ENCODE results near the gene PCDHA7. TPM values are rescaled to one million over a fixed set of nuclear protein-coding genes. Genes with fewer than 3 reads are reported as not detected.
"Not testable (repeated sequence)": the region's sequence is repeated elsewhere in the genome, so short reads cannot be mapped to it uniquely, and the experiment has no call there.

Gene PCDHA7
- polyA plus RNA-seq, 1 experiment: 0.09 TPM

DNA sequence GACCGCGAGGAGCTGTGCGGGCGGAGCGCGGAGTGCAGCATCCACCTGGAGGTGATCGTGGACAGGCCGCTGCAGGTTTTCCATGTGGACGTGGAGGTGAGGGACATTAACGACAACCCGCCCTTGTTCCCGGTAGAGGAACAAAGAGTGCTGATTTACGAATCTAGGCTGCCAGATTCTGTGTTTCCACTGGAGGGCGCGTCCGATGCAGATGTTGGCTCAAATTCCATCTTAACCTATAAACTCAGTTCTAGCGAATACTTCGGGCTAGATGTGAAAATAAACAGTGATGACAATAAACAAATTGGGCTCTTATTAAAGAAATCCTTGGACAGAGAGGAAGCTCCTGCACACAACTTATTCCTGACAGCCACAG, 5.7 kb upstream of the PCDHA7 start:
- Histone ChIP-seq H3K9me3 (ENCODE audit: control insufficient read depth, insufficient read depth, low read length) (peaks cover 27% of the 10 kb centered on the region), H3K4me3 (ENCODE audit: low read depth, low read length) (no peak overlapping the region), H3K27me3 (ENCODE audit: control insufficient read depth, insufficient read depth, low read length) (no peaks in the 10 kb centered on the region), H3K27ac (ENCODE audit: low read depth, low read length) (no peak overlapping the region)
- ChIA-PET CTCF (no interaction called here), POLR2A (no interaction called here)
- DNase-seq (ENCODE audit: low read depth, low spot score): no peak
- TF ChIP-seq, protein P1, sequence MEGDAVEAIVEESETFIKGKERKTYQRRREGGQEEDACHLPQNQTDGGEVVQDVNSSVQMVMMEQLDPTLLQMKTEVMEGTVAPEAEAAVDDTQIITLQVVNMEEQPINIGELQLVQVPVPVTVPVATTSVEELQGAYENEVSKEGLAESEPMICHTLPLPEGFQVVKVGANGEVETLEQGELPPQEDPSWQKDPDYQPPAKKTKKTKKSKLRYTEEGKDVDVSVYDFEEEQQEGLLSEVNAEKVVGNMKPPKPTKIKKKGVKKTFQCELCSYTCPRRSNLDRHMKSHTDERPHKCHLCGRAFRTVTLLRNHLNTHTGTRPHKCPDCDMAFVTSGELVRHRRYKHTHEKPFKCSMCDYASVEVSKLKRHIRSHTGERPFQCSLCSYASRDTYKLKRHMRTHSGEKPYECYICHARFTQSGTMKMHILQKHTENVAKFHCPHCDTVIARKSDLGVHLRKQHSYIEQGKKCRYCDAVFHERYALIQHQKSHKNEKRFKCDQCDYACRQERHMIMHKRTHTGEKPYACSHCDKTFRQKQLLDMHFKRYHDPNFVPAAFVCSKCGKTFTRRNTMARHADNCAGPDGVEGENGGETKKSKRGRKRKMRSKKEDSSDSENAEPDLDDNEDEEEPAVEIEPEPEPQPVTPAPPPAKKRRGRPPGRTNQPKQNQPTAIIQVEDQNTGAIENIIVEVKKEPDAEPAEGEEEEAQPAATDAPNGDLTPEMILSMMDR (IDR thresholded peaks at IDR 0.05; ENCODE audit: low read depth, low read length): no peak

DNA sequence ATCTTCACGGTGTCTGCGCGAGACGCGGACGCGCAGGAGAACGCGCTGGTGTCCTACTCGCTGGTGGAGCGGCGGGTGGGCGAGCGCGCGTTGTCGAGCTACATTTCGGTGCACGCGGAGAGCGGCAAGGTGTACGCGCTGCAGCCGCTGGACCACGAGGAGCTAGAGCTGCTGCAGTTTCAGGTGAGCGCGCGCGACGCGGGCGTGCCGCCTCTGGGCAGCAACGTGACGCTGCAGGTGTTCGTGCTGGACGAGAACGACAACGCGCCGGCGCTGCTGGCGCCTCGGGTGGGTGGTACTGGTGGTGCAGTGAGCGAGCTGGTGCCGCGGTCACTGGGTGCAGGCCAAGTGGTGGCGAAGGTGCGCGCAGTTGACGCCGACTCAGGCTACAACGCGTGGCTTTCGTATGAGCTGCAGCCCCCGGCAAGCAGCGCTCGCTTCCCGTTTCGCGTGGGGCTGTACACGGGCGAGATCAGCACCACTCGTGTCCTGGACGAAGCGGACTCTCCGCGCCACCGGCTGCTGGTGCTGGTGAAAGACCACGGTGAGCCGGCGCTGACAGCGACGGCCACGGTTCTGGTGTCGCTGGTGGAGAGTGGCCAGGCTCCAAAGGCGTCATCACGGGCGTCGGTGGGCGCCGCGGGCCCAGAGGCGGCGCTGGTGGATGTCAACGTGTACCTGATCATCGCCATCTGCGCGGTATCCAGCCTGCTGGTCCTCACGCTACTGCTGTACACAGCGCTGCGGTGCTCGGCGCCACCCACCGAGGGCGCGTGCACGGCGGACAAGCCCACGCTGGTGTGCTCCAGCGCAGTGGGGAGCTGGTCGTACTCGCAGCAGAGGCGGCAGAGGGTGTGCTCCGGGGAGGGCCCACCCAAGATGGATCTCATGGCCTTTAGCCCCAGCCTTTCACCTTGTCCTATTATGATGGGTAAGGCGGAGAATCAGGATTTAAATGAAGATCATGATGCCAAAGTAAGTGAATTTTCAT, 4.3 kb upstream of the PCDHA7 start:
- CTCF ChIA-PET; DNase-seq (ENCODE audit: low read depth, low spot score); POLR2A ChIA-PET; H3K4me3 ChIP-seq (ENCODE audit: low read depth, low read length); H3K27me3 ChIP-seq (ENCODE audit: control insufficient read depth, insufficient read depth, low read length); H3K27ac ChIP-seq (ENCODE audit: low read depth, low read length): not testable (repeated sequence)
- H3K9me3 ChIP-seq (ENCODE audit: control insufficient read depth, insufficient read depth, low read length): peaks cover 26% of the 10 kb centered on the region

DNA sequence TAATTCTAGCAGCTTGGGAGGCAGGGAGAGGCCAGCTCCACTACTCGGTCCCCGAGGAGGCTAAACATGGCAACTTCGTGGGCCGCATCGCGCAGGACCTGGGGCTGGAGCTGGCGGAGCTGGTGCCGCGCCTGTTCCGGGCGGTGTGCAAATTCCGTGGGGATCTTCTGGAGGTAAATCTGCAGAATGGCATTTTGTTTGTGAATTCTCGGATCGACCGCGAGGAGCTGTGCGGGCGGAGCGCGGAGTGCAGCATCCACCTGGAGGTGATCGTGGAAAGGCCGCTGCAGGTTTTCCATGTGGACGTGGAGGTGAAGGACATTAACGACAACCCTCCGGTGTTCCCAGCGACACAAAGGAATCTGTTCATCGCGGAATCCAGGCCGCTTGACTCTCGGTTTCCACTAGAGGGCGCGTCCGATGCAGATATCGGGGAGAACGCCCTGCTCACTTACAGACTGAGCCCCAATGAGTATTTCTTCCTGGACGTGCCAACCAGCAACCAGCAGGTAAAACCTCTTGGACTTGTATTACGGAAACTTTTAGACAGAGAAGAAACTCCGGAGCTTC, 455 bp downstream of the PCDHA7 start:
- H3K9me3 ChIP-seq (ENCODE audit: control insufficient read depth, insufficient read depth, low read length): peaks cover 37% of the 10 kb centered on the region

DNA sequence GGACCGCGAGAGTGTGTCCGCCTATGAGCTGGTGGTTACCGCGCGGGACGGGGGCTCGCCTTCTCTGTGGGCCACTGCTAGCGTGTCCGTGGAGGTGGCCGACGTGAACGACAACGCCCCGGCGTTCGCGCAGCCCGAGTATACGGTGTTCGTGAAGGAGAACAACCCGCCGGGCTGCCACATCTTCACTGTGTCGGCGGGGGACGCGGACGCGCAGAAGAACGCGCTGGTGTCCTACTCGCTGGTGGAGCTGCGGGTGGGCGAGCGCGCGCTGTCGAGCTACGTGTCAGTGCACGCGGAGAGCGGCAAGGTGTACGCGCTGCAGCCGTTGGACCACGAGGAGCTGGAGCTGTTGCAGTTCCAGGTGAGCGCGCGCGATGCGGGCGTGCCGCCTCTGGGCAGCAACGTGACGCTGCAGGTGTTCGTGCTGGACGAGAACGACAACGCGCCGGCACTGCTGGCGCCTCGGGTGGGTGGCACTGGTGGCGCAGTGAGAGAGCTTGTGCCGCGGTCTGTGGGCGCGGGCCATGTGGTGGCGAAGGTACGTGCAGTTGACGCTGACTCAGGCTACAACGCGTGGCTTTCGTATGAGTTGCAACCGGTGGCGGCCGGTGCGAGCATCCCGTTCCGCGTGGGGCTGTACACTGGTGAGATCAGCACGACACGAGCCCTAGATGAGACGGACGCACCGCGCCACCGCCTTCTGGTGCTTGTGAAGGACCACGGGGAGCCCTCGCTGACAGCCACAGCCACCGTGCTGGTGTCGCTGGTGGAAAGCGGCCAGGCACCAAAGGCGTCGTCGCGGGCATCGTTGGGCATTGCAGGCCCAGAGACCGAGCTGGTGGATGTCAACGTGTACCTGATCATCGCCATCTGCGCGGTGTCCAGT, 1.8 kb downstream of the PCDHA7 start:
- H3K27me3 ChIP-seq (ENCODE audit: control insufficient read depth, insufficient read depth, low read length): no peaks in the 10 kb centered on the region
- no peak overlapping the region for H3K4me3 ChIP-seq (ENCODE audit: low read depth, low read length)
- ChIA-PET CTCF (no interaction called here), POLR2A (no interaction called here)
- H3K9me3 ChIP-seq (ENCODE audit: control insufficient read depth, insufficient read depth, low read length): peaks cover 29% of the 10 kb centered on the region
- TF ChIP-seq, protein P1 (IDR thresholded peaks at IDR 0.05; ENCODE audit: low read depth, low read length): no peak
- no peak overlapping the region for H3K27ac ChIP-seq (ENCODE audit: low read depth, low read length)
- DNase-seq (ENCODE audit: low read depth, low spot score): no peak

More for the DNA sequence above, 455 bp downstream of the PCDHA7 start:
- H3K4me3 ChIP-seq (ENCODE audit: low read depth, low read length); DNase-seq (ENCODE audit: low read depth, low spot score); CTCF ChIA-PET; POLR2A ChIA-PET; H3K27me3 ChIP-seq (ENCODE audit: control insufficient read depth, insufficient read depth, low read length); H3K27ac ChIP-seq (ENCODE audit: low read depth, low read length): not testable (repeated sequence)

DNA sequence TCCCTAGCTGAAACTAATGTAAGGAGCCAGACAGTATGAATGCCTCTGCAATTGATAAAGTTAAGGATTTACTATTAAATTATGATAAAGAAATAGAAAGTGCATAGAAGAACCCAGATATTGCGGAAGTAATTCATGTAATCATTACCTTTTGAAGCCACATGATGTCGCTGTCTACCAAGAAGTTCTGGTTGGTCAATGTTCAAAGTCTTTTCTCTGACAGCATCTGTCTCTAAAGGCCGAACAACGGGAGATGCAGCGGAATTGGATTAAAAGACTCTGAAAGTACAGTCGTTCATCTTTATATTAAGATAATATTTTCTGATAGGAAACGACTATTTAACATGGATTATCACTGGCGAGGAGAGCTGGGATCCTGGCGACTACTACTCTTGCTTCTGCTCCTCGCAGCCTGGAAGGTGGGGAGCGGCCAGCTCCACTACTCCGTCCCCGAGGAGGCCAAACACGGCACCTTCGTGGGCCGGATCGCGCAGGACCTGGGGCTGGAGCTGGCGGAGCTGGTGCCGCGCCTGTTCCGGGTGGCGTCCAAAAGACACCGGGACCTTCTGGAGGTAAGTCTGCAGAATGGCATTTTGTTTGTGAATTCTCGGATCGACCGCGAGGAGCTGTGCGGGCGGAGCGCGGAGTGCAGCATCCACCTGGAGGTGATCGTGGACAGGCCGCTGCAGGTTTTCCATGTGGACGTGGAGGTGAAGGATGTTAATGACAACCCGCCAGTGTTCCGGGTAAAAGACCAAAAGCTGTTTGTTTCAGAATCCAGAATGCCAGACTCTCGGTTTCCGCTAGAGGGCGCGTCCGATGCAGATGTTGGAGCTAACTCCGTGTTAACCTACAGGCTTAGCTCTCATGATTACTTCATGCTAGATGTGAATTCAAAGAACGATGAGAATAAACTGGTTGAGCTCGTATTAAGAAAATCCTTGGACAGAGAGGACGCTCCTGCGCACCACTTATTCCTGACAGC, 7.2 kb downstream of the PCDHA7 start, which contains the start of gene PCDHA8:
Gene PCDHA8, plus strand, starts transcription at position 210 of the 985 bp plus-strand sequence. Its CDS starts 135 bp downstream, at position 345.
- Histone ChIP-seq H3K9me3 (ENCODE audit: control insufficient read depth, insufficient read depth, low read length) (peaks cover 36% of the 10 kb centered on the region), H3K27me3 (ENCODE audit: control insufficient read depth, insufficient read depth, low read length) (no peaks in the 10 kb centered on the region), H3K27ac (ENCODE audit: low read depth, low read length) (no peak within 1 kb of the TSS), H3K4me3 (ENCODE audit: low read depth, low read length) (no peak within 1 kb of the TSS)
- no peak for DNase-seq (ENCODE audit: low read depth, low spot score)
- TF ChIP-seq, protein P1 (IDR thresholded peaks at IDR 0.05; ENCODE audit: low read depth, low read length): no peak
- ChIA-PET POLR2A (no interaction called here), CTCF (no interaction called here)
